Measurements from ENCODE around the gene TBC1D25. TPM values are rescaled to one million over a fixed set of nuclear protein-coding genes. Genes with fewer than 3 reads are reported as not detected.

The TBC1D25 gene
- total and polyA plus RNA-seq, 9 donors = 3.9 to 10.8 (median 9.0) TPM

Other genes starting within 250 kb of the TBC1D25 start
- not detected for gene SSX3, start 183.0 kb upstream of the TBC1D25 start, total RNA-seq
- not detected for gene SSX3, start 183.0 kb upstream of the TBC1D25 start, polyA plus RNA-seq (ENCODE audit: insufficient read depth in 1 of 8, insufficient read length in 8 of 8, low replicate concordance in 1 of 8)
- not detected for gene SSX4, start 156.2 kb upstream of the TBC1D25 start, total RNA-seq
- gene SSX4, start 156.2 kb upstream of the TBC1D25 start, polyA plus RNA-seq (ENCODE audit: insufficient read depth in 1 of 8, insufficient read length in 8 of 8, low replicate concordance in 1 of 8) = not detected
- not detected for gene SSX4B, start 127.8 kb upstream of the TBC1D25 start, total RNA-seq
- not detected for gene SSX4B, start 127.8 kb upstream of the TBC1D25 start, polyA plus RNA-seq (ENCODE audit: insufficient read depth in 1 of 8, insufficient read length in 8 of 8, low replicate concordance in 1 of 8)
- 4.2 TPM for gene SLC38A5, start 69.5 kb upstream of the TBC1D25 start, total RNA-seq
- gene SLC38A5, start 69.5 kb upstream of the TBC1D25 start, polyA plus RNA-seq (ENCODE audit: insufficient read depth in 1 of 8, insufficient read length in 8 of 8, low replicate concordance in 1 of 8) = 10 to 100 TPM in 1 of 8 donors, 1 to 10 TPM in 7; 5.9 to 12.2 (median 8.4) TPM
- gene FTSJ1, start 63.5 kb upstream of the TBC1D25 start, total RNA-seq = 28.2 TPM
- 10 to 100 TPM; 24.0 to 34.3 (median 26.0) TPM for gene FTSJ1, start 63.5 kb upstream of the TBC1D25 start, polyA plus RNA-seq (ENCODE audit: insufficient read depth in 1 of 8, insufficient read length in 8 of 8, low replicate concordance in 1 of 8)
- gene PORCN, start 30.7 kb upstream of the TBC1D25 start, total RNA-seq = 2.6 TPM
- 1 to 10 TPM; 3.3 to 4.7 (median 3.7) TPM for gene PORCN, start 30.7 kb upstream of the TBC1D25 start, polyA plus RNA-seq (ENCODE audit: insufficient read depth in 1 of 8, insufficient read length in 8 of 8, low replicate concordance in 1 of 8)
- gene EBP, start 17.9 kb upstream of the TBC1D25 start, total RNA-seq = 23.3 TPM
- 10 to 100 TPM; 16.6 to 25.0 (median 19.6) TPM for gene EBP, start 17.9 kb upstream of the TBC1D25 start, polyA plus RNA-seq (ENCODE audit: insufficient read depth in 1 of 8, insufficient read length in 8 of 8, low replicate concordance in 1 of 8)
- gene RBM3, start 34.8 kb downstream of the TBC1D25 start, total RNA-seq = 232 TPM
- gene RBM3, start 34.8 kb downstream of the TBC1D25 start, polyA plus RNA-seq (ENCODE audit: insufficient read depth in 1 of 8, insufficient read length in 8 of 8, low replicate concordance in 1 of 8) = 100 to 1,000 TPM; 338 to 414 (median 371) TPM
- 99.1 TPM for gene WDR13, start 57.8 kb downstream of the TBC1D25 start, total RNA-seq
- 100 to 1,000 TPM in 4 of 8 donors, 10 to 100 TPM in 4; 85.8 to 128 (median 101) TPM for gene WDR13, start 57.8 kb downstream of the TBC1D25 start, polyA plus RNA-seq (ENCODE audit: insufficient read depth in 1 of 8, insufficient read length in 8 of 8, low replicate concordance in 1 of 8)
- gene WAS, start 144.1 kb downstream of the TBC1D25 start, total RNA-seq = 2.1 TPM
- gene WAS, start 144.1 kb downstream of the TBC1D25 start, polyA plus RNA-seq (ENCODE audit: insufficient read depth in 1 of 8, insufficient read length in 8 of 8, low replicate concordance in 1 of 8) = 1 to 10 TPM; 3.3 to 5.9 (median 4.1) TPM
- 3.1 TPM for gene SUV39H1, start 157.0 kb downstream of the TBC1D25 start, total RNA-seq
- 1 to 10 TPM; 4.0 to 5.6 (median 4.7) TPM for gene SUV39H1, start 157.0 kb downstream of the TBC1D25 start, polyA plus RNA-seq (ENCODE audit: insufficient read depth in 1 of 8, insufficient read length in 8 of 8, low replicate concordance in 1 of 8)
- gene GLOD5, start 222.0 kb downstream of the TBC1D25 start, total RNA-seq = not detected
- under 1 TPM in 1 of 8 donors, not detected in 7; 0.50 TPM for gene GLOD5, start 222.0 kb downstream of the TBC1D25 start, polyA plus RNA-seq (ENCODE audit: insufficient read depth in 1 of 8, insufficient read length in 8 of 8, low replicate concordance in 1 of 8)
- gene GATA1, start 246.9 kb downstream of the TBC1D25 start, total RNA-seq = 0.22 TPM
- under 1 TPM; 0.30 to 0.98 (median 0.61) TPM for gene GATA1, start 246.9 kb downstream of the TBC1D25 start, polyA plus RNA-seq (ENCODE audit: insufficient read depth in 1 of 8, insufficient read length in 8 of 8, low replicate concordance in 1 of 8)

All from muscle of leg (tissue), 9 donors.